NCI-H2107 treated with DMSO at 0.1 percent for 48 hours (cell line): Measurements from ENCODE around the gene ZNF8.
"Not testable (repeated sequence)": the region's sequence is repeated elsewhere in the genome, so short reads cannot be mapped to it uniquely, and the experiment has no call there.

Experiments
- DNase-seq: peaks from one replicate; lab custom pipeline; 2025; ENCODE audit not compliant: unreplicated experiment; lab: John Stamatoyannopoulos, UW

ZNF8 gene

GRCh38 chr19:58294743-58295374 is 16.1 kb downstream of the ZNF8 start:
- no peak for DNase-seq

GRCh38 chr19:58296104-58296503 is 17.3 kb downstream of the ZNF8 start:
- DNase-seq = no peak

- DNase-seq = no peak
Measured at GRCh38 chr19:58300620-58301019, 21.9 kb downstream of the ZNF8 start.

- DNase-seq = no peak
Measured at GRCh38 chr19:58304255-58304654, 25.5 kb downstream of the ZNF8 start.

- DNase-seq = no peak
Measured at GRCh38 chr19:58304748-58305064, 26.0 kb downstream of the ZNF8 start.

- DNase-seq = peak; percentile 94
Measured at GRCh38 chr19:58305065-58305931, 26.5 kb downstream of the ZNF8 start, which contains the start of gene ERVK3-1. Gene ERVK3-1 (plus strand): TSS chr19:58305377. CDS start chr19:58312169, 6,792 bp downstream.

- no peak for DNase-seq
Measured at GRCh38 chr19:58305932-58306323, 27.2 kb downstream of the ZNF8 start.

- DNase-seq = no peak
Measured at GRCh38 chr19:58307736-58308135, 29.0 kb downstream of the ZNF8 start.

- DNase-seq = not testable (repeated sequence)
Measured at GRCh38 chr19:58310685-58311084, 31.9 kb downstream of the ZNF8 start.

- no peak for DNase-seq
Measured at GRCh38 chr19:58311345-58311865, 32.6 kb downstream of the ZNF8 start.

- DNase-seq = no peak
Measured at GRCh38 chr19:58315580-58315979, 36.8 kb downstream of the ZNF8 start.

GRCh38 chr19:58317476-58318072 is 38.8 kb downstream of the ZNF8 start:
- no peak for DNase-seq

GRCh38 chr19:58318297-58318696 is 39.5 kb downstream of the ZNF8 start:
- DNase-seq = no peak

- no peak for DNase-seq
Measured at GRCh38 chr19:58319241-58319640, 40.5 kb downstream of the ZNF8 start.

- no peak for DNase-seq
Measured at GRCh38 chr19:58325311-58326022, 46.7 kb downstream of the ZNF8 start.

- DNase-seq = no peak
Measured at GRCh38 chr19:58326501-58326913, 47.8 kb downstream of the ZNF8 start.

- DNase-seq = peak; percentile 93
Measured at GRCh38 chr19:58326914-58327726, 48.4 kb downstream of the ZNF8 start, which contains the start of gene ZSCAN22. Gene ZSCAN22 (plus strand): TSS chr19:58326994. CDS start chr19:58334803, 7,809 bp downstream.

GRCh38 chr19:58328999-58329398 is 50.2 kb downstream of the ZNF8 start:
- DNase-seq = peak; percentile 6

- no peak for DNase-seq
Measured at GRCh38 chr19:58330458-58330857, 51.7 kb downstream of the ZNF8 start.

- DNase-seq = no peak
Measured at GRCh38 chr19:58332697-58333096, 53.9 kb downstream of the ZNF8 start.
